ENCODE measurements around the gene PIAS4. TPM values are rescaled to one million over a fixed set of nuclear protein-coding genes. Genes with fewer than 3 reads are reported as not detected.
"Not testable (repeated sequence)": the region's sequence is repeated elsewhere in the genome, so short reads cannot be mapped to it uniquely, and the experiment has no call there.

Gene PIAS4
- total RNA-seq, 4 donors from 2014 or later: 23.0 to 32.4 (median 26.3) TPM

DNA sequence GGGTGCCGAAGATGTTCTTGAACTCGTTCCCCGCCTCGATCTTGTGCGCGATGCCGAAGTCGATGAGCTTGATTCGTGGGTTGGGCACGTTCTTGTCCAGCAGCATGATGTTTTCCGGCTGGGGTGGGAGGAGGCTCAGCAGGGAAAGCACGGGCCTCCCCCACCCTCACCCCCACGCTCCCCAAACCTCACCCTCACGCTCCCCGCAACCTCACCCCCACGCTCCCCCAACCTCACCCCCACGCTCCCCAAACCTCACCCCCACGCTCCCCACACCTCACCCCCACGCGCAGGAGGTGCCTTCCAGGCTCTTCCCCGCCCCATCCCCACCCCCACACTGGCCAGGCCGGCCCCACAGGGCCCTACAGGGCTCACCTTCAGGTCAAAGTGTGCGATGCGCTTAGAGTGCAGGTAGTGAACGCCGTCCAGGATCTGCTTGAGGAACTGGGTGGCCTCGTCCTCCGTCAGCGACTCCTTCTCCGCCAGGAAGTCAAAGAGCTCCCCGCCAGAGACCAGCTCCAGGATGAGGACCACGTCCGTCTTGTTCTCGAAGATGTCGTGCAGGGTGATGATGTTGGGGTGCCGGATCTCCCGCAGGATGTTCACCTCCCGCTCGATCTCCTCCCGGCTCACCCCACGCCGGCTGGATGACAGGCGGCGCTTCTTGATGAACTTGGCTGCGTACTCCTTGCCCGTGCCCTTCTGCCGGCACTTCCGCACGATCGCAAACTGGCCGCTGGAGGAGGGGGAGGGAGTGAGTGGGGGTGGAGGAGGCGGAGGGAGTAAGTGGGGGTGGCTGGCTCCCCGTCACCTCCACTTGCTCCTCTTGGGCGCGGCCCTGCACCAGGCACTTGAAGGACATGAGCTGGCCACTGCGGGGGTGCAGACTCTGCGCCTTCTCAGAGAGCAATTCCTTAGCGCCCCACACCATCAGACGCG lies 43.0 kb upstream of the PIAS4 start:
- Histone ChIP-seq H3K4me1 (peaks cover 3 to 42% (median 18%) of the 10 kb centered on the region in 4 donors), H3K36me3 (peaks cover 13 to 86% (median 38%) of the 10 kb centered on the region in 3 donors), H3K27me3 (no peaks in the 10 kb centered on the region), H3K27ac (no peak overlapping the region), H3K9me3 (no peaks in the 10 kb centered on the region), H3K4me3 (no peak overlapping the region)
- no peak for DNase-seq (ENCODE audit: low spot score in 2 of 2)
- TF ChIP-seq, protein P1, sequence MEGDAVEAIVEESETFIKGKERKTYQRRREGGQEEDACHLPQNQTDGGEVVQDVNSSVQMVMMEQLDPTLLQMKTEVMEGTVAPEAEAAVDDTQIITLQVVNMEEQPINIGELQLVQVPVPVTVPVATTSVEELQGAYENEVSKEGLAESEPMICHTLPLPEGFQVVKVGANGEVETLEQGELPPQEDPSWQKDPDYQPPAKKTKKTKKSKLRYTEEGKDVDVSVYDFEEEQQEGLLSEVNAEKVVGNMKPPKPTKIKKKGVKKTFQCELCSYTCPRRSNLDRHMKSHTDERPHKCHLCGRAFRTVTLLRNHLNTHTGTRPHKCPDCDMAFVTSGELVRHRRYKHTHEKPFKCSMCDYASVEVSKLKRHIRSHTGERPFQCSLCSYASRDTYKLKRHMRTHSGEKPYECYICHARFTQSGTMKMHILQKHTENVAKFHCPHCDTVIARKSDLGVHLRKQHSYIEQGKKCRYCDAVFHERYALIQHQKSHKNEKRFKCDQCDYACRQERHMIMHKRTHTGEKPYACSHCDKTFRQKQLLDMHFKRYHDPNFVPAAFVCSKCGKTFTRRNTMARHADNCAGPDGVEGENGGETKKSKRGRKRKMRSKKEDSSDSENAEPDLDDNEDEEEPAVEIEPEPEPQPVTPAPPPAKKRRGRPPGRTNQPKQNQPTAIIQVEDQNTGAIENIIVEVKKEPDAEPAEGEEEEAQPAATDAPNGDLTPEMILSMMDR (IDR thresholded peaks at IDR 0.05): no peak
- TF ChIP-seq EP300 (IDR thresholded peaks at IDR 0.05) (no peak), POLR2A (IDR thresholded peaks at IDR 0.05) (no peak)
- 86 to 93% methylated on average over 53 to 58 of the region's 60 CpGs for WGBS, 2 donors

DNA sequence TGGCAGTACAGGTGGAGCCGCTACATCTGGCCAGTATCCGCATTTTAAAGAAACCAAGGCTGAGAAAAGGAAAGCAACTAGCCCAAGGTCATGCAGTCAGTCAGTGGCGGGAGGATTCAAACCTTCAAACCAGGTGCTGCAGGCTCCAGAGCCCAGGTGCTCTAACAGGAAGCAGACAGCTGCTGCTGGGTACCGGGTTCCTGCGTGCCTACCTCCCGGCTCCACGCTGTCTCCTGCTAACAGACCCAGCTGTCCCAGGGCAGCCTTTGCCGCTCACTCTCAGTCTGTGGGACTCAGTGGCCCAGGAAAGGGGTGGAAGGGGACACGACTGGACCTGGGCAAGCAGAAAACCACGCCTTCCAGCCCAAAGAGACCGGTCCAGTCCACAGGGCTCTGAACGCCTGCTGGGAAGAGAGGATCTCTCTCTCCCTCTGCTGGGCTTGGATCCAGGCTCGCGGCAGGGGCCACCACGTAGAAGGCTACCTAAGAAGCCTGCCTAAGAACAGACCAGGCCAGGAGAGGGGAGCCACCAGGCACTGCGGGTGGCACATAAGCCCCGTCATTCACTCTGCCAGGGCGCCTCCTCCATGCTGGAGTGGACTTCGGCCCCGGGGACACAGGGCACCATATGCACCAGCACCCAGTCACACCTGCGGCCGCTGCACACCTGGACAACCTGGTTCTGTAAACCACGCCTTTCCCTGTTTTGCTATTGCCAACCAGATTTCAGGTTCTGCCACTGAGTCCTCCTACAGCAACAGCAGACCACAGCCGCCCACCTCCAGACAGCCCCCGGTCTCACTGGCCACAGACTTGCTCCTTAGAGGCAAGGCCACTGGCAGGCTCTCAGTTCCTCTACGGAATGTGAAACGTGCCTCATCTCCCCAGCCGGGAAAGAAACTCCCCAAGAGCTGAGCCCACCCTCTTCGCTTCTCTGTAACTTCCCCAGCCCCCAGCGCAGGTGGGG lies 41.2 kb upstream of the PIAS4 start:
- Histone ChIP-seq H3K9me3 (no peaks in the 10 kb centered on the region), H3K4me1 (peaks cover 3 to 51% (median 23%) of the 10 kb centered on the region in 4 donors), H3K4me3 (no peak overlapping the region), H3K27ac (peak overlapping the region in 3 of 4 donors; percentile 95 to 98 (median 98)), H3K36me3 (peaks cover 7 to 67% (median 25%) of the 10 kb centered on the region in 3 donors), H3K27me3 (no peaks in the 10 kb centered on the region)
- no peak for DNase-seq (ENCODE audit: low spot score in 2 of 2)
- TF ChIP-seq POLR2A (IDR thresholded peaks at IDR 0.05) (no peak), EP300 (IDR thresholded peaks at IDR 0.05) (no peak)
- TF ChIP-seq, protein P1 (IDR thresholded peaks at IDR 0.05): no peak
- WGBS, 2 donors: 86 to 87% methylated on average over 29 to 30 of the region's 30 CpGs

DNA sequence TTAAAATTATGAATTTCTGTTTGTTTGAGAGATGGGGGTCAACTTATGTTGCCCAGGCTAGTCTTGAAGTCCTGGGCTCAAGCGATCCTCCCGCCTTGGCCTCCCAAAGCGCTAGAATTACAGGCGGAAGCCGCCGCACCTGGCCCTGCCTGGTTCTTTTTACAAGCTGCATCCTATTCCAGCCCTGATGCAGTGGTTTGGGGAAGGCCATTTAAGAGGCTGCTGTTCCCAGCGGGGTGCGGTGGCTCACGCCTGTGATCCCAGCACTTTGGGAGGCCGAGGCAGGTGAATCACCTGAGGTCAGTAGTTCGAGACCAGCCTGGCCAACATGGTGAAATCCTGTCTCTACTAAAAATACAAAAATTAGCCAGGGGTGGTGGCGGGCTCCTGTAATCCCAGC lies 39.6 kb upstream of the PIAS4 start:
- not testable (repeated sequence) for H3K4me3 ChIP-seq; H3K9me3 ChIP-seq; H3K27me3 ChIP-seq; DNase-seq (ENCODE audit: low spot score in 2 of 2)
- WGBS, 2 donors: 86 to 94% methylated on average over 12 of the region's 12 CpGs
- H3K27ac ChIP-seq: peak overlapping the region; percentile 91 to 98 (median 96)
- peaks cover 3 to 53% (median 25%) of the 10 kb centered on the region in 4 donors for H3K4me1 ChIP-seq
- H3K36me3 ChIP-seq: peaks cover 3 to 52% (median 11%) of the 10 kb centered on the region in 3 donors

DNA sequence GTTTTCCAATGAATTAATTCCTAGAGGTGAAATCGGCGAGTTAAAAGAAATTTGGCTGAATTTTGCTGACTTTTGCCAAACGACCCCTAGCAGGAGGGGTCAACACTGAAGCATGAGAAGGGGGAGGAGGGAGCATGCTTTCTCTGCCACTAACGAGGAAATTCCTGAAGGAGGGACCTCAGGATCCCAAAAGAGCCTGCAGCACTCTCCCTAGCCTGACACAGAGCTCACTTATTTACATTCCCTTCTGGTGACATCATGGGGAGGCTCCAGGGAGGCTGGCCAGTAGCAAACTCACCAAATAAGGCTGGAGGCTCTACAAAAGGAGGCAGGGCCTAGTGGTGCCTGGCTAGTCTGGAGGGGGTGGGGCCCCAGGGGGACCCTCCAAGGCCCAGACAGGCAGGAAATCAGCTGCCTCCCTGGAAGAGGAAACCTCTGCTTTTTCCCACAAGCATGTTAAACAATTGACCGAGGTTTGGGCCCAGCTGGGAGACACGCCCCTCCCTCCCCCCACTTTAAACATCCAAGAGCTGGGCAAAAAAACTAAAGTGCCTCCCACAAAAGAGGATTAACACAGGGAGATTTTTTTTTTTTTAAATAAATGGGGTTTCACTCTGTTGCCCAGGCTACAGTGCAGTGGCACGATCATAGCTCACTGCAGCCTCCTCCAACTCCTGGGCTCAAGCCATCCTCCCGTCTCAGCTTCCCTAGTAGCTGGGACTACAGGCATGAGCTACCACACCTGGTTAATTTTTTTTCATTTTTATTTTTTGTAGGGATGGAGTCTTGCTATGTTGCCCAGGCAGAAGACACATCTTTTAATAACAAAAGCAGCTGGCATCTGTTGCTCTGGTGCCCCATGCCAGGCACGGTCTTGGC lies 38.7 kb upstream of the PIAS4 start:
- peak in 1 of 2 donors; percentile 56 for TF ChIP-seq POLR2A (IDR thresholded peaks at IDR 0.05)
- peak; percentile 48 to 86 for TF ChIP-seq EP300 (IDR thresholded peaks at IDR 0.05)
- TF ChIP-seq, protein P1 (IDR thresholded peaks at IDR 0.05): no peak
- H3K36me3 ChIP-seq: peaks cover 3 to 44% (median 4%) of the 10 kb centered on the region in 3 donors

More for the DNA sequence above, 38.7 kb upstream of the PIAS4 start:
- Histone ChIP-seq H3K4me1 (peaks cover 3 to 53% (median 25%) of the 10 kb centered on the region in 4 donors), H3K4me3 (peak overlapping the region in 1 of 4 donors; percentile 77), H3K27me3 (no peaks in the 10 kb centered on the region), H3K27ac (peak overlapping the region; percentile 91 to 98 (median 96)), H3K9me3 (no peaks in the 10 kb centered on the region)
- WGBS, 2 donors: 9 to 14% methylated on average over 9 of the region's 9 CpGs
- DNase-seq (ENCODE audit: low spot score in 2 of 2): peak; percentile 79 to 86
